ENCODE data around the gene CEP192. TPM values are rescaled to one million over a fixed set of nuclear protein-coding genes. Genes with fewer than 3 reads are reported as not detected.

Gene CEP192
- total and polyA plus RNA-seq, 7 donors = 3.1 to 12.3 (median 5.2) TPM

- no peak for DNase-seq
- H3K36me3 ChIP-seq (ENCODE audit: insufficient read depth in 1 of 2, low read depth in 1 of 2) = no peaks in the 10 kb centered on the region
- 53 to 69% (median 66%) methylated on average over 16 of the region's 16 CpGs for WGBS, 3 donors
- peak; percentile 60 to 92 (median 90) for ATAC-seq
- no peaks in the 10 kb centered on the region for H3K4me1 ChIP-seq
- intact Hi-C loops (cut with DNase I) = no loop called here
- no peak for TF ChIP-seq CTCF (IDR thresholded peaks at IDR 0.05)
- peaks cover 17% of the 10 kb centered on the region for H3K9me3 ChIP-seq
- H3K27ac ChIP-seq = peak overlapping the region; percentile 23
- H3K27me3 ChIP-seq (ENCODE audit: insufficient read depth in 3 of 3, low read length in 2 of 3) = no peaks in the 10 kb centered on the region
- no peak overlapping the region for H3K4me3 ChIP-seq
Measured at GRCh38 chr18:13161276-13161899, 170.2 kb downstream of the CEP192 start.

GRCh38 chr18:13163167-13163927, 172.2 kb downstream of the CEP192 start:
- H3K27me3 ChIP-seq (ENCODE audit: insufficient read depth in 3 of 3, low read length in 2 of 3) = no peaks in the 10 kb centered on the region
- DNase-seq (no peak), ATAC-seq (no peak)
- WGBS, 3 donors = 83 to 90% (median 88%) methylated on average over 11 to 12 of the region's 12 CpGs
- H3K4me1 ChIP-seq = no peaks in the 10 kb centered on the region
- H3K36me3 ChIP-seq (ENCODE audit: insufficient read depth in 1 of 2, low read depth in 1 of 2) = no peaks in the 10 kb centered on the region
- H3K27ac ChIP-seq = no peak overlapping the region
- TF ChIP-seq CTCF (IDR thresholded peaks at IDR 0.05) = no peak
- H3K4me3 ChIP-seq = no peak overlapping the region
- intact Hi-C loops (cut with DNase I) = no loop called here
- H3K9me3 ChIP-seq = peaks cover 4% of the 10 kb centered on the region

GRCh38 chr18:13164406-13164805, 173.2 kb downstream of the CEP192 start:
- H3K27ac ChIP-seq = no peak overlapping the region
- no peaks in the 10 kb centered on the region for H3K27me3 ChIP-seq (ENCODE audit: insufficient read depth in 3 of 3, low read length in 2 of 3)
- H3K4me1 ChIP-seq = no peaks in the 10 kb centered on the region
- DNase-seq (no peak), ATAC-seq (no peak)
- H3K9me3 ChIP-seq = no peaks in the 10 kb centered on the region
- intact Hi-C loops (cut with DNase I) = no loop called here
- no peak for TF ChIP-seq CTCF (IDR thresholded peaks at IDR 0.05)
- 90 to 94% (median 93%) methylated on average over 13 of the region's 13 CpGs for WGBS, 3 donors
- no peaks in the 10 kb centered on the region for H3K36me3 ChIP-seq (ENCODE audit: insufficient read depth in 1 of 2, low read depth in 1 of 2)
- no peak overlapping the region for H3K4me3 ChIP-seq

- H3K27ac ChIP-seq = no peak overlapping the region
- DNase-seq = no peak
- no peak for ATAC-seq
- no peaks in the 10 kb centered on the region for H3K36me3 ChIP-seq (ENCODE audit: insufficient read depth in 1 of 2, low read depth in 1 of 2)
- intact Hi-C loops (cut with DNase I) = no loop called here
- no peaks in the 10 kb centered on the region for H3K4me1 ChIP-seq
- no peak overlapping the region for H3K4me3 ChIP-seq
- 88 to 94% (median 89%) methylated on average over 16 of the region's 16 CpGs for WGBS, 3 donors
- H3K27me3 ChIP-seq (ENCODE audit: insufficient read depth in 3 of 3, low read length in 2 of 3) = no peaks in the 10 kb centered on the region
- H3K9me3 ChIP-seq = no peaks in the 10 kb centered on the region
- no peak for TF ChIP-seq CTCF (IDR thresholded peaks at IDR 0.05)
Measured at GRCh38 chr18:13165636-13166423, 174.7 kb downstream of the CEP192 start.

Measured in psoas muscle (tissue), 8 donors.